GM18508 (cell line): Measurements from ENCODE around the gene TTYH2.
"Not testable (repeated sequence)": the region's sequence is repeated elsewhere in the genome, so short reads cannot be mapped to it uniquely, and the experiment has no call there.

Source experiments
- ATAC-seq: cut with Tn5 transposase; IDR thresholded peaks from one replicate; pipeline ENCODE4 v1.9.1; 2021; ENCODE audit warnings: moderate number of reproducible peaks; ENCODE audit not compliant: insufficient read depth, unreplicated experiment

The TTYH2 gene

GRCh38 chr17:74212913-74213791 is at the start of gene TTYH2:
Gene TTYH2 (plus strand): TSS chr17:74213571. CDS start chr17:74213588, 17 bp downstream.
- ATAC-seq: no peak

- no peak for ATAC-seq
These were observed 49.5 kb upstream of the TTYH2 start for GRCh38 chr17:74163836-74164235.

GRCh38 chr17:74164446-74165045 is 48.8 kb upstream of the TTYH2 start:
- ATAC-seq: no peak

GRCh38 chr17:74165797-74166365 is 47.5 kb upstream of the TTYH2 start:
- no peak for ATAC-seq

- no peak for ATAC-seq
These were observed 42.4 kb upstream of the TTYH2 start for GRCh38 chr17:74170924-74171323.

GRCh38 chr17:74172700-74173099 is 40.7 kb upstream of the TTYH2 start:
- ATAC-seq: no peak

GRCh38 chr17:74176546-74177001 is 36.8 kb upstream of the TTYH2 start:
- no peak for ATAC-seq

- no peak for ATAC-seq
These were observed 36.3 kb upstream of the TTYH2 start for GRCh38 chr17:74177018-74177450.

GRCh38 chr17:74179576-74179975 is 33.8 kb upstream of the TTYH2 start:
- no peak for ATAC-seq

GRCh38 chr17:74180336-74180735 is 33.0 kb upstream of the TTYH2 start:
- ATAC-seq: no peak

GRCh38 chr17:74181341-74181740 is 32.0 kb upstream of the TTYH2 start:
- no peak for ATAC-seq

- ATAC-seq: no peak
These were observed 31.2 kb upstream of the TTYH2 start for GRCh38 chr17:74182041-74182723.

GRCh38 chr17:74183411-74183810 is 30.0 kb upstream of the TTYH2 start:
- no peak for ATAC-seq

GRCh38 chr17:74185571-74186185 is 27.7 kb upstream of the TTYH2 start:
- no peak for ATAC-seq

- ATAC-seq: no peak
These were observed 26.9 kb upstream of the TTYH2 start for GRCh38 chr17:74186498-74186897.

GRCh38 chr17:74187761-74188160 is 25.6 kb upstream of the TTYH2 start:
- no peak for ATAC-seq

- not testable (repeated sequence) for ATAC-seq
These were observed 24.7 kb upstream of the TTYH2 start for GRCh38 chr17:74188687-74189086.

- no peak for ATAC-seq
These were observed 23.2 kb upstream of the TTYH2 start for GRCh38 chr17:74190154-74190553.

GRCh38 chr17:74190807-74191406 is 22.5 kb upstream of the TTYH2 start:
- ATAC-seq: no peak
